HG02642 (cell line): ENCODE measurements around the gene SLC15A1.

ENCODE experiments used
- ATAC-seq: cut with Tn5 transposase; IDR thresholded peaks from one replicate; pipeline ENCODE4 v1.9.1; 2021; ENCODE audit warnings: mild to moderate bottlenecking; ENCODE audit not compliant: unreplicated experiment, poor library complexity

Gene SLC15A1

GRCh38 chr13:98781470-98781869, 29.0 kb upstream of the SLC15A1 start:
- no peak for ATAC-seq

GRCh38 chr13:98781045-98781444, 28.6 kb upstream of the SLC15A1 start:
- ATAC-seq = no peak

- no peak for ATAC-seq
Measured at GRCh38 chr13:98780451-98780850, 28.0 kb upstream of the SLC15A1 start.

GRCh38 chr13:98779695-98780094, 27.2 kb upstream of the SLC15A1 start:
- no peak for ATAC-seq

GRCh38 chr13:98778749-98779148, 26.3 kb upstream of the SLC15A1 start:
- ATAC-seq = no peak

GRCh38 chr13:98776644-98777043, 24.2 kb upstream of the SLC15A1 start:
- no peak for ATAC-seq

- no peak for ATAC-seq
Measured at GRCh38 chr13:98775844-98776598, 23.5 kb upstream of the SLC15A1 start.

GRCh38 chr13:98775386-98775785, 22.9 kb upstream of the SLC15A1 start:
- ATAC-seq = no peak

- ATAC-seq = no peak
Measured at GRCh38 chr13:98774776-98775175, 22.3 kb upstream of the SLC15A1 start.

- ATAC-seq = no peak
Measured at GRCh38 chr13:98773921-98774320, 21.4 kb upstream of the SLC15A1 start.

- ATAC-seq = no peak
Measured at GRCh38 chr13:98772794-98773452, 20.5 kb upstream of the SLC15A1 start.

GRCh38 chr13:98771838-98772611, 19.6 kb upstream of the SLC15A1 start:
- no peak for ATAC-seq

- no peak for ATAC-seq
Measured at GRCh38 chr13:98769736-98770135, 17.3 kb upstream of the SLC15A1 start.

- ATAC-seq = no peak
Measured at GRCh38 chr13:98768522-98768921, 16.1 kb upstream of the SLC15A1 start.

- no peak for ATAC-seq
Measured at GRCh38 chr13:98766697-98767096, 14.2 kb upstream of the SLC15A1 start.

GRCh38 chr13:98765996-98766519, 13.6 kb upstream of the SLC15A1 start:
- ATAC-seq = no peak

GRCh38 chr13:98761986-98762616, 9.6 kb upstream of the SLC15A1 start:
- no peak for ATAC-seq

- ATAC-seq = no peak
Measured at GRCh38 chr13:98761126-98761985, 8.9 kb upstream of the SLC15A1 start.

GRCh38 chr13:98755729-98756128, 3.3 kb upstream of the SLC15A1 start:
- ATAC-seq = no peak

- ATAC-seq = no peak
Measured at GRCh38 chr13:98755116-98755515, 2.6 kb upstream of the SLC15A1 start.
